Fibroblast of lung (primary cell): ENCODE results near the gene ABHD6. TPM values are rescaled to one million over a fixed set of nuclear protein-coding genes. Genes with fewer than 3 reads are reported as not detected.

Source experiments
- DNase-seq, 2 donors: peaks; one replicate each; pipeline versions ENCODE4 v3.0.0 to v3.0.0-alpha.2; 2010; ENCODE audit warnings: low read depth in 2 of 2
- H2AFZ ChIP-seq: 2 replicates; pipeline ENCODE4 v1.5.1; 2012; ENCODE audit warnings: low read length, control low read depth, inconsistent platforms
- H3K27ac ChIP-seq: 2 replicates; pipeline ENCODE4 v1.5.1; 2011; ENCODE audit warnings: low read length, control low read depth; ENCODE audit not compliant: insufficient read depth
- H3K27me3 ChIP-seq: 2 replicates; pipeline ENCODE4 v1.5.1; 2011; ENCODE audit warnings: mild to moderate bottlenecking, low read length; ENCODE audit not compliant: control insufficient read depth, insufficient read depth
- H3K36me3 ChIP-seq: 2 replicates; pipeline ENCODE4 v1.5.1; 2011; ENCODE audit warnings: low read length; ENCODE audit not compliant: control insufficient read depth, insufficient read depth
- H3K4me1 ChIP-seq: 2 replicates; pipeline ENCODE4 v1.5.1; 2011; ENCODE audit warnings: low read length; ENCODE audit not compliant: control insufficient read depth, insufficient read depth; ENCODE audit errors: extremely low read depth
- H3K4me2 ChIP-seq: 2 replicates; pipeline ENCODE4 v1.5.1; 2011; ENCODE audit warnings: low read length, control low read depth; ENCODE audit not compliant: insufficient read depth; ENCODE audit errors: extremely low read depth
- H3K4me3 ChIP-seq, 4 experiments: fragments of 200-600 bp in 1 of 4; sonication (generic) in 1 of 4; replicated peaks in 1 of 4; 2 replicates each; pipeline ENCODE4 v1.5.1; 2011 to 2016; ENCODE audit warnings: low read length in 4 of 4, low read depth in 3 of 4, mild to moderate bottlenecking in 3 of 4, control low read depth in 2 of 4, inconsistent platforms in 1 of 4, mixed read lengths in 1 of 4; ENCODE audit not compliant: insufficient read depth in 1 of 4; ENCODE audit errors: control extremely low read depth in 1 of 4
- H3K79me2 ChIP-seq: 2 replicates; pipeline ENCODE4 v1.5.1; 2012; ENCODE audit warnings: mild to moderate bottlenecking, low read length, inconsistent platforms; ENCODE audit not compliant: control insufficient read depth, insufficient read depth
- H3K9ac ChIP-seq: 2 replicates; pipeline ENCODE4 v1.5.1; 2011; ENCODE audit warnings: mild to moderate bottlenecking, low read length, control low read depth; ENCODE audit not compliant: insufficient read depth
- H3K9me3 ChIP-seq: 2 replicates; pipeline ENCODE4 v1.5.1; 2012; ENCODE audit warnings: low read depth, low read length; ENCODE audit not compliant: control insufficient read depth, insufficient read depth
- H4K20me1 ChIP-seq: 2 replicates; pipeline ENCODE4 v1.5.1; 2011; ENCODE audit warnings: low read length; ENCODE audit not compliant: control insufficient read depth, insufficient read depth; ENCODE audit errors: extremely low read depth
- CTCF ChIP-seq, 2 donors: IDR thresholded peaks in 1 of 2; conservative IDR thresholded peaks in 1 of 2; 1 replicate in 1 of 2; 2 replicates in 1 of 2; pipeline ENCODE4 v1.5.1; 2011 to 2012; ENCODE audit warnings: low read length in 2 of 2, control low read depth in 1 of 2, inconsistent platforms in 1 of 2, low read depth in 1 of 2, mild to moderate bottlenecking in 1 of 2
- EZH2 ChIP-seq: IDR thresholded peaks from 2 replicates; pipeline ENCODE4 v1.5.1; 2012; ENCODE audit warnings: low read length, control low read depth, mild to moderate bottlenecking; ENCODE audit errors: missing control alignments
- polyA plus RNA-seq, 2 donors: library from polyadenylated mRNA; depleted of rRNA in 1 of 2; stranded (reverse) in 1 of 2; unstranded in 1 of 2; fragments of >200 nt; gene quantifications; 2 replicates each; pipeline ENCODE4 v1.2.1, GENCODE V29; 2011 to 2012; ENCODE audit warnings: missing spikeins in 1 of 2
- total RNA-seq: library from RNA; depleted of rRNA; stranded (reverse); fragments of >200 nt; gene quantifications from 2 replicates; pipeline ENCODE4 v1.2.1, GENCODE V29; 2014

ABHD6 gene
- total and polyA plus RNA-seq, 2 donors (not counting 1 experiment from before 2014, with no cell fraction given), result 7.3 to 13.5 TPM

- H3K79me2 ChIP-seq, result no peaks in the 10 kb centered on the region
- H3K4me1 ChIP-seq, result no peaks in the 10 kb centered on the region
- no peak overlapping the region for H3K27ac ChIP-seq
- no peaks in the 10 kb centered on the region for H3K9me3 ChIP-seq
- no peaks in the 10 kb centered on the region for H4K20me1 ChIP-seq
- no peak for TF ChIP-seq EZH2
- no peak for TF ChIP-seq CTCF (conservative IDR thresholded peaks at IDR 0.05 in 1 of 2, IDR thresholded peaks at IDR 0.05 in 1 of 2; ENCODE audit: low read depth in 1 of 2, low read length in 2 of 2)
- H3K9ac ChIP-seq, result no peak overlapping the region
- no peaks in the 10 kb centered on the region for H3K27me3 ChIP-seq
- H3K36me3 ChIP-seq, result no peaks in the 10 kb centered on the region
- no peak overlapping the region for H2AFZ ChIP-seq
- no peak overlapping the region for H3K4me3 ChIP-seq
- DNase-seq, result no peak
- no peak overlapping the region for H3K4me2 ChIP-seq
These were observed 6.5 kb downstream of the ABHD6 start for GRCh38 chr3:58243976-58244585.

DNA sequence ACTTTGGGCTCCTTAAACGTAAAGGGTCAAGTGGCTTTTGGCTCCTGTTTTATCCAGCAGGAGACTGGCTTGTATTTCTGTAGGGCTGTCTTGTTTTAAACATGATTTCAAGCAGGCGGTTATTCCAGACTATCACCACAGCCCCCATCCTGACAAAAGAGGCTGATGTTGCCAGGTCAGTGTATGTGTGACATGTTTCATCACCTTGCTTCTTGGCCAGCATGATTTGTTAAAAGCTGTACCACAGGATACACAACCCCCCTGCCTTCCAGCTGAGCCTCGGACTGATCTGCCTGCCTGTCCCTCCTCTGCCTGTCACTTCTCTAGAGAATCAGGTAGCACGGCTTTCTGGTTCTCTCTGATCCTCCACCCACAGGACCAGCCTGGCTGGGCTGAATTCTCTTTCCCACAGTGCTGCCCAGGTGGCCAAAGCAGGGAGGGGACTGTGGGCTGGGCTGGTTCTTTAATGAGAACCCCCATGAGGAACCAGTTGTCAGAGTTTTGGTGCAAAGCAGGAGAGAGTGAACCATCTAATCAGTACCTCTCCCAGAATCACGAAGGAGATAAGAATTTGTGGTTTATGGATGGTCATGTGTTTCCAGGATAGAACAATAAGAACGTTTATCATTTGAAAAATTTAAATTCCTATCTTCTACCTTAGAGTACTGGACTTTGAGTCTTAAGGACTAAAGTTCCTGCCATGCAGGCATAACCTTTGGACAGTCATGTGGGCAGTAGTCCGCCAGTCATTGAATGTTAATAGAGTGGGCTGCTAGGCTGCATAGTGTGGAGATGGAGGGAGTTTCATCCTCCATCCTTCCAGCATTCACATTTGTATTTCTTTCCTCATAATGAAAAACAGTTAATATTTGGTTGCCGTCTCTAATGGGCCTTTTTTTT, 8.8 kb downstream of the ABHD6 start:
- H3K4me1 ChIP-seq, result no peaks in the 10 kb centered on the region
- H3K4me3 ChIP-seq, result no peak overlapping the region
- no peaks in the 10 kb centered on the region for H4K20me1 ChIP-seq
- H3K9me3 ChIP-seq, result no peaks in the 10 kb centered on the region
- H3K9ac ChIP-seq, result no peak overlapping the region
- DNase-seq, result no peak
- H2AFZ ChIP-seq, result no peak overlapping the region
- H3K36me3 ChIP-seq, result no peaks in the 10 kb centered on the region
- H3K27me3 ChIP-seq, result no peaks in the 10 kb centered on the region
- H3K27ac ChIP-seq, result no peak overlapping the region
- no peak for TF ChIP-seq EZH2
- TF ChIP-seq CTCF (conservative IDR thresholded peaks at IDR 0.05 in 1 of 2, IDR thresholded peaks at IDR 0.05 in 1 of 2; ENCODE audit: low read depth in 1 of 2, low read length in 2 of 2), result no peak
- H3K4me2 ChIP-seq, result no peak overlapping the region
- no peaks in the 10 kb centered on the region for H3K79me2 ChIP-seq

DNA sequence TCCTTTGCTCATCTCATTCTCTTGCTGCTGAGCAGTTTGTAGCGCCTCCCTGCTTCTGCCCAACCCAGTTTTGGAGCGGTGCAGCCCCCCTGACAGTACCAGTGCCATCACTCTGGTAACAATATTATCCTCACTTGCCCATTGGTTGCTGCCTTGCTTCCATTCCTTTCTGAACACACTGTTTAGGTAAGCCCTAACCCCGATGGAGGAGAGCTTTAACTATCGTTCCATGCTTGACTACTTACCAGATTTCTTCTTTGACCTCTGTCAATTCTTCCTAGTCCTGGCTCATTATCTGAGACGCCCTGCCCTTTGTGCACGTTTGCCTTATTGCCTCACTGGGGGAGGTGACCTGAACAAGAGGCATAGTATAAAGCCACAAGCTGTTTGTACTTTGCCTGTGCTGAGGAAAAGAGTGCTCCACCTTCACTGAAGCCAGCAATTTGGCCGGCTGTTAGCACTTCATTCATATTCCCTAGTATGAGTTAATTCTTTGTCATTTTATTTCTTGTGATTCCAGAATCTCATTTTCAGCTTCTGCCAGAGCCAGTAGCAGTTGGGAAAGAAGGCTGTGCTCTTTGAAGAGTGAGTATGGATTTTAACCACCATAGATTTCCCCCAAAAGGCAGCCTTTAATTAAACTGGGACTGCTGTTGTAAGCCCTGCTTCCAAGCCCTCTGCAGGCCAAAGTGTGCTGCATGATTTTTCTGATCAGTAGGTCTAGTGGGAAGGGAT, 11.9 kb downstream of the ABHD6 start:
- H2AFZ ChIP-seq, result no peak overlapping the region
- DNase-seq, result peak in 1 of 2 donors; percentile 28

More for the DNA sequence above, 11.9 kb downstream of the ABHD6 start:
- Histone ChIP-seq H4K20me1 (no peaks in the 10 kb centered on the region), H3K9me3 (no peaks in the 10 kb centered on the region), H3K4me3 (no peak overlapping the region), H3K79me2 (no peaks in the 10 kb centered on the region), H3K36me3 (no peaks in the 10 kb centered on the region), H3K4me2 (peak overlapping the region; percentile 44), H3K27ac (no peak overlapping the region), H3K9ac (no peak overlapping the region), H3K27me3 (no peaks in the 10 kb centered on the region), H3K4me1 (no peaks in the 10 kb centered on the region)
- TF ChIP-seq CTCF (conservative IDR thresholded peaks at IDR 0.05 in 1 of 2, IDR thresholded peaks at IDR 0.05 in 1 of 2; ENCODE audit: low read depth in 1 of 2, low read length in 2 of 2) (peak in 1 of 2 donors; percentile 44), EZH2 (no peak)
